Astrocyte (in vitro differentiated cells and primary cell): ENCODE results near the gene SH3RF1.

Experiments
- EZH2 ChIP-seq: IDR thresholded peaks from 2 replicates; pipeline ENCODE4 v1.6.1; 2012; ENCODE audit warnings: mild to moderate bottlenecking, low read length, inconsistent platforms; ENCODE audit not compliant: insufficient read depth
- TF ChIP-seq, protein P1 (sequence below): IDR thresholded peaks from 2 replicates; pipeline ENCODE4 v1.5.1; 2011; ENCODE audit warnings: low read depth, mild to moderate bottlenecking, inconsistent platforms, low read length, moderate library complexity; ENCODE audit not compliant: insufficient read depth

DNA sequence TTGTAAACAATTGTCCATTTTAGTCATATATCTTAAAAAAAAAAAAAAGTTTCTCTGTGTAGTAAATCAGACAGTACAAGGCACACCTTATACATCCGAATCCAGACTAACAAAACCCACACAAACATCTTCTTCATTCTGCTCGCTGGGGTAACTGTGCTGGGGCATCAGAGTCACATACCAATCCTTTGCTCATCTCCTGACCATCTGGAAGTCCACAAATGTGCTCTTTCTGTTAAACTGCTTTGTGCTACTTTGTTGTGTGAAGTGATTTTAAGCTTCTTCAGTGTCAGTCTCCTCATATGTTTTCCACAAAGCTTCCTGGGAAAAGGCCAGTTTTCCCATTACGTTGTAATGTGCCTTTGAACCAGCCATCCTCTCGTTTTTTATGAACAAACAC, 174.5 kb downstream of the SH3RF1 start:
- TF ChIP-seq EZH2 = no peak
- TF ChIP-seq, protein P1, sequence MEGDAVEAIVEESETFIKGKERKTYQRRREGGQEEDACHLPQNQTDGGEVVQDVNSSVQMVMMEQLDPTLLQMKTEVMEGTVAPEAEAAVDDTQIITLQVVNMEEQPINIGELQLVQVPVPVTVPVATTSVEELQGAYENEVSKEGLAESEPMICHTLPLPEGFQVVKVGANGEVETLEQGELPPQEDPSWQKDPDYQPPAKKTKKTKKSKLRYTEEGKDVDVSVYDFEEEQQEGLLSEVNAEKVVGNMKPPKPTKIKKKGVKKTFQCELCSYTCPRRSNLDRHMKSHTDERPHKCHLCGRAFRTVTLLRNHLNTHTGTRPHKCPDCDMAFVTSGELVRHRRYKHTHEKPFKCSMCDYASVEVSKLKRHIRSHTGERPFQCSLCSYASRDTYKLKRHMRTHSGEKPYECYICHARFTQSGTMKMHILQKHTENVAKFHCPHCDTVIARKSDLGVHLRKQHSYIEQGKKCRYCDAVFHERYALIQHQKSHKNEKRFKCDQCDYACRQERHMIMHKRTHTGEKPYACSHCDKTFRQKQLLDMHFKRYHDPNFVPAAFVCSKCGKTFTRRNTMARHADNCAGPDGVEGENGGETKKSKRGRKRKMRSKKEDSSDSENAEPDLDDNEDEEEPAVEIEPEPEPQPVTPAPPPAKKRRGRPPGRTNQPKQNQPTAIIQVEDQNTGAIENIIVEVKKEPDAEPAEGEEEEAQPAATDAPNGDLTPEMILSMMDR = no peak
